HT-29 (cell line): ENCODE data around the gene CABP5. TPM values are rescaled to one million over a fixed set of nuclear protein-coding genes. Genes with fewer than 3 reads are reported as not detected.

ENCODE experiments used
- DNase-seq: peaks from one replicate; pipeline ENCODE4 v3.0.0-alpha.2; 2015; ENCODE audit warnings: low spot score
- total RNA-seq: library from RNA; depleted of rRNA; stranded (reverse); fragments of >200 nt; shearing (Covaris generic); gene quantifications from 2 replicates; pipeline ENCODE4 v1.2.3, GENCODE V29; 2014; rRNA removed

Gene CABP5
- total RNA-seq, 1 experiment from 2014 or later: not detected

GRCh38 chr19:48030073-48030472 lies 13.8 kb downstream of the CABP5 start:
- no peak for DNase-seq

GRCh38 chr19:48029431-48029830 lies 14.4 kb downstream of the CABP5 start:
- DNase-seq: no peak

DNA sequence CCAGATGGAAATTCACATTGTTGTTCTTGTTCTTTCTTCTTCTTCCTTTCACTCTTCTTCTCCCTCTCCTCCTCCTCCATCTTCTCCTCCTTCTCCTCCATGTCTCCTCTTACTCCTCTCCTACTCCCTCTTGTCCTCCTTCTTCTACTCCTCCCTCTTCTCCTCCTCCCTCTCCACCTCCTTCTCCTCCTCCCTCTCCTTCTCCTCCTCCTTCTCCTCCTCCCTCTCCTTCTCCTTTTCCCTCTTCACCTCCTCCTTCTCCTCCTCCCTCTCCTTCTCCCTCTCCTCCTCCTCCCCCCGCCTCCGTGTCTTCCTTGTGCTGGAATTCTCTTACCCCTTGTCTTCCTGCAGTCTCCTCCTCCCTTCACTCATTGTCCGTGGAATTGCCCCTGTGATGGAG lies 18.4 kb downstream of the CABP5 start:
- no peak for DNase-seq

DNA sequence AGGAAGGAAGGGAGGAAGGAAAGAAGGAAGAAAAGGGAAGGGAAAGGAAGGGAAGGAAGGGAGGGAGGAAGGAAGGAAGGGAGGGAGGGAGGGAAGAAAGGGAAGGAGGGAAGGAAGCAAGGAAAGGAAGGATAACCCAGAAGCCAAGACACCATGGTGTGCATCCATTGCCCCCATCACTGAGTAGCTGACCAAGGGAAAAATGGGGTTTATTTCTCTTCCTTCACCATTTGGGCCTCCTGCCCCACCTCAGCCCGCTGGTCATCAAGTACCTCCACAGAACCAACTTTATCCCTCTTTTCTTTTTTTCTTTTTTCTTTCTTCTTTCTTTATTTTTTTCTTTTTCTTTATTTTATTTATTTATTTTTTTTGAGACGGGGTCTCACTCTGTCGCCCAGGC lies 20.4 kb downstream of the CABP5 start:
- no peak for DNase-seq

- no peak for DNase-seq
Measured at GRCh38 chr19:48023011-48023410, 20.9 kb downstream of the CABP5 start.

- DNase-seq: no peak
Measured at GRCh38 chr19:48020686-48021085, 23.2 kb downstream of the CABP5 start.

- no peak for DNase-seq
Measured at GRCh38 chr19:48010932-48011758, 32.7 kb downstream of the CABP5 start.

DNA sequence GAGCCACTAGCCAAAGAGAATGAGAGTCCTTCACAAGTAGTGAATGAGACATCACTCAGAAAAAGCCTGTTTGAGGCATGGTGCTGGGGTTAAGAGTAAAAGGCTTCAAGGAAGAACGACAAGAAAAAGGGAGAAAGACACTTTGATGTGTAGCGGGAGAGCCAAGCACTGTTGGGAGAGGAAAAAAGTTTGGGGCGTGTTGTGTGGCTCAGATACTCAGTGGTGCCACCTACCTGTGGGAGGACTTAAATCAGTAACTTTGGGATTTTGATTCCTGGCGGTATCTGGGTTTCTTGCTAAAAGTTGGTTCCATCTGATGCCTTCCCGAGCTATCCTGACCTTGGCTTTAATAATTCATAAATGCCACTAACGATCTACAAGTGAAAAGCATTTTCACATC lies 37.1 kb downstream of the CABP5 start:
- peak; percentile 23 for DNase-seq

DNA sequence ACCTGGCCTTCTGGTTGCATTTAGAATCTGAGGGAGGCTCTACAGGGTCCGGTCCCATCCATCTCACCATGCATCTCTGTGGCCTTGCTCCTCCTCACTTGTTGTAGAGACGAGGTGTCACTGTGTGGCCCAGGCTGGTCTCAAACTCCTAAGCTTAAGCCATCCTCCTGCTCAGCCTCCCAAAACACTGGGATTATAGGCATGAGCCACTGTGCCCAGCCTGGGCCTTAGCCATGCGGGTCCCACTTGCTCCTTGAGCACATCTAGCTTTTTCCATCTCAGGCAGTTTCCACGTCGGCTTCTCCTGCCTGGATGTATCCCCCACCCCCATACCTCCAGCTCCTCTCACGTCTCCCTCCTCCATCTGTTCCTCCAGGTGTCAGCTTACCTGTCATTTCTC lies 39.6 kb downstream of the CABP5 start:
- DNase-seq: no peak

DNA sequence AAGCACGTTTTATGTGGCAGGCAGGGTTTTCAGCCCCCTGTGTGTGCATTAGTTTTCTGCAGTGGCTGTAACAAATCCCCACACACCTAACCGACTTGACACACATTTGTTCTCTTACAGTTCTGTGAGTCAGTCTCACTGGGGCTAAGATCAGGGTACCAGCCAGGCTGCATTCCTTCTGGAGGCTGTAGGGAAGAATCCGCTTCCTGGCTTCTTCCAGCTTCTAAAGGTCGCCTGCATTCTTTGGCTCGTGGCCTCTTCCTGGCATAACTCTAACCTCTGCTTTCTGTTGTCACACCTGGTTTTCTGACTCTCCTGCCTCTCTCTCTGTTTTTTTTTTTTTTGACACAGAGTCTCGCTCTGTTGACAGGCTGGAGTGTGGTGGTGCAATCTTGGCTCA lies 43.0 kb downstream of the CABP5 start:
- DNase-seq: no peak

- DNase-seq: no peak
Measured at GRCh38 chr19:47998800-47999199, 45.1 kb downstream of the CABP5 start.

DNA sequence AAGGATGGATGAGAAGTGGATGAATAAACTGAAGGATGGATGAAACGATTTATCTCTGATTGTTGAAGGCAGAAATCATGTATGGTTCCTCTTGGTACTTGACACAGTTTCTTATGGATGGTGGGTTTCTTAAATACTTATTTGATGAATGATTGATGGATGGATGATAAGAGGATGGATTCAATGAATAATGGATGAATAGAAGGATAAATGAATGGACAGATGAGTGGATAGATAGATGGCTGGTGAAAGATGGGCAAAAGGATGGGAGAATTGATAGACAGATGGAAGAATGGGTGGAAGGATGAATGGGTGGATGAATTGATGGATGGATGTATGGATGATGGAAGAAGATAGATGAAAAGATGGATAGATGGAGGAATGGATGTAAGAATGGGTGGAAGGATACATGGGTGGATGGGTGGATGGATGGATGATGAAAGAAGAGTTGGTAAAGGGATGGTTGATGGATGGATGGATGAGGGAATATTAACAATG lies 47.6 kb downstream of the CABP5 start:
- DNase-seq: no peak

GRCh38 chr19:47994209-47994802 lies 49.6 kb downstream of the CABP5 start, which contains the start of gene ELSPBP1:
TSS of gene ELSPBP1 (plus strand) at chr19:47994632. CDS start at chr19:48008668, 14,036 bp downstream.
- no peak for DNase-seq

DNA sequence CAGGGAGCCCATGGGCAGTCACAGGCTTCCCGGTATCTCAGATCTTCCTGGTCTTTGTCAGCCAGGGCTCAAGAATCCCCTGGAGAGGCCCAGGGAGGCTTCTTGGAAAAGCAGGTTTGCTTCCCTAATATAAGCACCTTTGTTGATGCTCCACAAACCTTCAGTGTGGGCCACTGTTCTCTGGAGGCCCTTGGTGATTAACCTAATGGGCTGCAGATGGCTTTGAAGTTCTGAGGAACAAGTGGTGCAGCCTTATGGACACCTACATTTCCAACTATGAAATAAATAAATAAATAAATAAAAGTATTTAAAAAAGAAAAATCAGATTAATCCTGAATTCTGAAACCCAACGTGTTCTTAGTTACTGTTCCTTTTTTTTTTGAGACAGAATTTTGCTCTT lies 51.8 kb downstream of the CABP5 start, which contains the start of gene BSPH1:
Gene BSPH1 (minus strand): TSS at position 101 of the 400 bp plus-strand sequence. CDS start 89 bp downstream, at position 12.
- DNase-seq: no peak

- no peak for DNase-seq
Measured at GRCh38 chr19:47991191-47991808, 52.6 kb downstream of the CABP5 start.

Other genes starting within 250 kb of the CABP5 start
- gene TPRX1, start 239.5 kb downstream of the CABP5 start, total RNA-seq: not detected in 2 replicates
- not detected in 2 replicates for gene CRX, start 222.1 kb downstream of the CABP5 start, total RNA-seq
- gene TPRX2, start 184.8 kb downstream of the CABP5 start, total RNA-seq: not detected in 2 replicates
- not detected in 2 replicates for gene SULT2A1, start 157.8 kb downstream of the CABP5 start, total RNA-seq
- not detected in 2 replicates for gene BSPH1, start 51.9 kb downstream of the CABP5 start, total RNA-seq
- not detected in 2 replicates for gene ELSPBP1, start 49.4 kb downstream of the CABP5 start, total RNA-seq
- 1.8 TPM in 1 of 2 replicates, not detected in the other for gene PLA2G4C, start 66.7 kb upstream of the CABP5 start, total RNA-seq
- gene LIG1, start 126.3 kb upstream of the CABP5 start, total RNA-seq: 174 and 182 TPM in 2 replicates
- 7.5 and 8.2 TPM in 2 replicates for gene ZSWIM9, start 126.6 kb upstream of the CABP5 start, total RNA-seq
- gene CARD8, start 211.8 kb upstream of the CABP5 start, total RNA-seq: 7.8 and 8.2 TPM in 2 replicates
- gene ZNF114, start 226.0 kb upstream of the CABP5 start, total RNA-seq: not detected in 2 replicates